HTERT RPE-1 (cell line): ENCODE data around the gene MYH14.

Experiments used
- in situ Hi-C: fragments of 300-500 bp; cut with MboI; formaldehyde crosslinking; loops from 4 replicates; pipeline ENCODE4 v1.14.3; 2020; ENCODE audit warnings: low sequenced_read_pairs

The MYH14 gene

DNA sequence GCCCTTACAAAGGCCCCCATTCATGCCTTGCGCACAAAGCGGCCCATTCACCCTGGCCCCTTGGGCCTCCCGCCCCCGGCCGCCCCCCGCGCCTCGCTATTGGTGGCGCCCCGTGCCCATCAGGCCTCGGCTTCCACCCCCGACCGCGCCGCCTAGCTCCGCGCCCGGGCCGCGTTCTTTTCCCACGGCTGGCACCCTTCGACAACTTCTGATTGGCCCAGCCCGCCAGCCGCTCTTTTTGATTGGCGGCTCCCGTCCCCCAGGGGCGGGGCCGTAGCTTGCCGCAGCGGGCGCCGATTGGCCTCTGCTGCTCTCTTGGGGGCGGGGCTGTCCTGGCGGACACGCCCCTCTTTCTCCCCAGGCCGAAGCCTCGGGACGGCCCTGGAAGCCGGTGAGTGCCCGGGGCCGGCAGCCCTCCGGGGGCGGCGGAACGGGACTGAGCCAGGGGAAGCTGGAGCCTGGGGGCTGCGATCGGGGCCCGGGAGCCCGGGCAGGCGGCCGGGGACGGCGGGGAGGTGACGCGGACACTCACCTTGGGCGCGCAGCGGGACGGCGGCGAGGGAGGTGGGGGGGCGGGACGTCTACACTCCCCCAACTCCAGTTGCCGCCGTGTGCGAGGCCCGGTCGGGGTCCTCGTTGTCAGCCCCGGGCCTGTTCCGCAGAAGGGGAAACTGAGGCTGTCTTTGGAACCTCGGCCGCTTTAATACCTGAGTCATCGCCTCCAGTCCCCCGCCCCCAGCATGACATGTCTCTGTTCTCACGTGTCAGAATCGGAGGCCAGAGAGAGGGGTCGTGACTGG, at the start of gene MYH14:
Gene MYH14 (plus strand): TSS at position 342 of the 800 bp plus-strand sequence. CDS start 6,744 bp downstream, outside the sequence.
- in situ Hi-C loops = no loop called here

- in situ Hi-C loops = no loop called here
These were observed 48.9 kb upstream of the MYH14 start for GRCh38 chr19:50154529-50154928.

- in situ Hi-C loops = no loop called here
These were observed 47.8 kb upstream of the MYH14 start for GRCh38 chr19:50155520-50156109.

DNA sequence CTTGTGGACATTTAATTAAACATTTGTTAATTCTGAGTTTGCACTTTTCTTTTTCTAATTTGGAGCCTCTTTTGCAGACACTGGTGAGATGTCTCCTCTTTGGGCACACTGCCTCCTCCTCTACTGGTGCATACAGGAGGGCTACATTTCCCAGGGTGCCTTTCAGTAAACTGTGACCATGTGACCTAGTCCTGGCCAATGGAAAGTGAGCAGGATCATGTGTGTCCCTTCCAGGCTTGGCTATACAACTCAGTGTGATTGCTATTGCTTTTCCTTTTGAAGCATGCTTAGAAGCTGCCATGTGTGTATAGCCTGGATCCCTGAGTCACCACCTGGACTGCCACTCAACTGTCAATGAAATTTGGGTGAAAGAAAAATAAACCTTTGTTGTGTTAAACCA, 44.8 kb upstream of the MYH14 start:
- in situ Hi-C loops = no loop called here

- in situ Hi-C loops = no loop called here
These were observed 44.3 kb upstream of the MYH14 start for GRCh38 chr19:50159078-50159477.

DNA sequence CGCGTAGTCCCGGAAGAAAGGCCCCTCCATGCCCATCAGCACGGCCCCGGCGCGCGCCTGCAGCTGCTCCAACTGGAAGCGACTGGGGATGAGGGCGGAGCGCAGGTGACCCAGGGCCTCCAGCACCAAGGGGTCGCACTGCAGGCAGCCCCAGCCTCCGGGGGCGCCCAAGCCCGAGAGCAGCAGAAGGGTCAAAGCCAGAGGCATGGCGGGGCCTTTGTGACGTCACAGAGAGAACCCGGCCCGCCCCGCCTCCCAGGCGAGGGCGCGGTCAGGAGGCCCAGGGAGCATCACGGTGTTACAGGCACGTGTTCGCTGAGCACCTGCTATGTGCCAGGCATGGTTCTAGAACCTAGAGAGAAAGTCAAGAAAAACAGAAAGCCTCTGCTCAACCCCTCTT, 40.4 kb upstream of the MYH14 start, which contains the start of gene IZUMO2:
Gene IZUMO2 (minus strand): TSS at position 294 of the 400 bp plus-strand sequence. CDS start 87 bp downstream, at position 207.
- in situ Hi-C loops = no loop called here

GRCh38 chr19:50167314-50167721, 36.1 kb upstream of the MYH14 start:
- in situ Hi-C loops = no loop called here

DNA sequence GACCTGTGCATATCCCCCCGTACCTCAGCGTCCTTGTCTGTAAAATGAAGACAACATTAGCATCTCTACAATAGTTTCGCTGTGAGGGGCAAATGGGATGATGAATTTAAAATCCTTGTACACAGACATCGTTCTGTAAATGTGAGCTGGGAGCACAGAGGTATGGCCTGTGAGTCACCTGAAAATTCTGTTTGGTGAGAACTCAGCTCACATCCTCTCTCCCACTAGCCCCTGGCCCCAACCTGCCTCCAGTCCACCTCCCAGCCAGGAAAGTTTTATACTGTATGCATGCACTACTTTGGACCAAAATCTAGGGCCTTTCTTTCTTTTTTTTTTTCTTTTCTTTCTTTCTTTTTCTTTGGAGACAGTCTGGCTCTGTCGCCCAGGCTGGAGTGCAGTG, 31.7 kb upstream of the MYH14 start:
- in situ Hi-C loops = no loop called here

GRCh38 chr19:50172726-50173125, 30.7 kb upstream of the MYH14 start:
- in situ Hi-C loops = no loop called here

DNA sequence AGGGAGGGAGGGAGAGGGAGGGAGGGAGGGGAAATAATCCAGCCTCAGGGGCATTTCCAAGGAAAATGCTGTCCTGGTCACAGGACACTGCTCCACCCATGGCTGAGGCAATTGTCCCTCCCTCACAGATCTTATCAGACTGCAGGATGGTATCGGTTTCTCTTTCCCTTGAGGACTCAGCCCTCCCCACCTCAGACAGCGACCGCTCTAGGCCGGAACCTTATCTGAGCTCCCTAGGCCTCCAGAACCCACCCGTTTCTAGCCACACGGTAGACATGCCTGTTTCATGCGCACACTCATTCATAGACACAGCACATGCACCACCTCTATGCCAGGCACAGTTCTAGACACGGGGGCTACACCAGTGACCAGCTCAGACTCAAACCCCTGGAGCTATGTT, 30.3 kb upstream of the MYH14 start:
- in situ Hi-C loops = no loop called here

- in situ Hi-C loops = no loop called here
These were observed 29.2 kb upstream of the MYH14 start for GRCh38 chr19:50174100-50174793.

DNA sequence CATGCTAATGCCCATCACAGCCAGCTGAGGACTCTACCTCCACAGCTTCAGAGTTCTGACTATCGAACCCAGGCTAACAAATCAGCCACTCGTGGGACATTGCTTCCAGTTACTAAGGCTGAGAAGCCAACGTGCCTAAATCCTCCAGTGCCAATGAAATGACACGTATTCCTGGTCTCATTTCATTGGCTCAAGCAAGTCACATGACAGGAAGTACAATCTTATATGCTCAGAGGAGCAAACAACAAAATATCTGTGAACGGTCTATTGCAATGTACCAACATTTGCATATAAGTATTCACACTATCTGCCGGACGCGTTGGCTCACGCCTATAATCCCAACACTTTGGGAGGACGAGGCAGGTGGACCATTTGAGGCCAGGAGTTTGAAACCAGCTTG, 27.5 kb upstream of the MYH14 start:
- in situ Hi-C loops = no loop called here

DNA sequence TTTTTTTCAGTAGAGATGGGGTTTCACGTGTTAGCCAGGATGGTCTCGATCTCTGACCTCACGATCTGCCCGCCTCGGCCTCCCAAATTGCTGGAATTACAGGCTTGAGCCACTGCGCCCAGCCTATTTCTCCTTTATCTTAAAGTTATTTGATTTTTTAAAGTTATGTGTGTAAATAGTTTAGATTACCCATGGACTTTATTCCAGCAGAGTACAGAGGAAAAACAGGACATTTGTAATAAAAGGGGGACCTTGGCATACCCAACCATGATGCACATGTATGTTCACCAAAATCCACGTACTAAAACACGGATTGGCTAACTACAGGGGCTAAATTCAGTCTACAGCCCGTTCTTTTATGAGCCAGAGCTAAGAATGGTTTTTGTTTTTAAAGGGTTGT, 26.6 kb upstream of the MYH14 start:
- in situ Hi-C loops = no loop called here

DNA sequence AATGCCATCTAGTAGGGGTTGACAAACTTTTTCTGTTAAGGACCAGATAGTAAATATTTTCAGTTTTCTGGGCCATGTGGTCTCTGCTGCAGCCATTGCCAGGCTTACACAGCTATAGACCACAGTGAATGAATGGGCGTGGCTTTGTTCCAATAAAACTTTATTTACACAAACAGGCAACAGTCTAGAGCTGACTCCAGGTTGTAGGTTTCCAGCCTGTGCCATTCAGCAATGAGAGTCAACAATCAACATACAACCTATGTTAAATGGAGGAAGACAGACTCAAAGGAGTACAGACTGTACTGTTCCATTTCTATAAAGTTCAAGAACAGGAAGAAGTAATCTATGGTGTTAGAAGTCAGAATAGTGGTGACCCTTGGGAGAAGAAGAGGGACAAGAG, 25.1 kb upstream of the MYH14 start:
- in situ Hi-C loops = no loop called here

DNA sequence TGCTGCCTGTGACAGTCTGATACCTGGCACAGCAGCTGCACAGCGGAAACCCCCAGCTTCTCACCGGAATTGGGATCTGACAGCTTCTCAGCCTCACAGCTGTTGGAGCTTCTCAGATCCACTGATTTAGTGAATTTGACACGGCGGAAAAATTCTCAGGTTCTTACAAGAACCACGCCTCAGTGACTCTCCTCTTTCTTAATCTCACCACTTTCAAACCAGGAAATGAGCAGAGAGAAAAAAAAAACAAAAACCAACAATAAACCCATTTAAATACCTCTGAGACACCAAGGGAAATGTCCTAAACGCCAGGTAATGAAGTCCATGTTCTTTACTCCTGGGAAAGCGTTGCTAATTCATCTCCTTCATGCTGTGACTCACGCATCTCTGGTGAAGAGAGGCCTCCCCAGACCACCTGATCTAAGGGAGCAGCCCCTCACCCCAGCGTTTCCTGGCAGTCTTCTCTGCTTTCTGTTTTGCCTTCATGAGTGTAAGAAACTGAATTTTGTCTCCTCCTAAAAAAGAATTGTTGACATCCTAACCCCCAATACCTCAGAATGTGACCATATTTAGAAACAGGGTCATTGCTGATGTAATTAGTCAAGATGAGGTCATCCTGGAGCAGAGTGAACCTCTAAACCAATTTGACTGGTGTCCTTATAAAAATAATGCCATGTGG, 24.4 kb upstream of the MYH14 start:
- in situ Hi-C loops = no loop called here

GRCh38 chr19:50181121-50181520, 22.3 kb upstream of the MYH14 start:
- in situ Hi-C loops = no loop called here

DNA sequence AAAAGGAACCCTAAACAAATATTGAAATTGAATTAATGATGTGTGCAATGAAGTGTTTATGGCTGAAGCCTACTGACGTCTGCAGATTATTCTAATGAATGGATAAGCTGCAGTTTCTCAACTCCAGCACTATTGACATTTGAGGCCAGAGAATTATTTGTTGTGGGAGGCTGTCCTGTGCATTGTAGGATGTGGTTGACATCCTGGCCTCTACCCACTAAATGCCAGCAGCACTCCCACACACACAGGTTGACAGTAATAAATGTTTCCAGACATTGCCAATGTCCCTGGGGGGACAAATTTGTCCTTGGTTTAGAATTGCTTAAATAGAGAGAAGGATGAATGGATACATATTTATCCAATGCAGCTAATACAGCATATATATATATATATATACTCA, 19.2 kb upstream of the MYH14 start:
- in situ Hi-C loops = no loop called here

DNA sequence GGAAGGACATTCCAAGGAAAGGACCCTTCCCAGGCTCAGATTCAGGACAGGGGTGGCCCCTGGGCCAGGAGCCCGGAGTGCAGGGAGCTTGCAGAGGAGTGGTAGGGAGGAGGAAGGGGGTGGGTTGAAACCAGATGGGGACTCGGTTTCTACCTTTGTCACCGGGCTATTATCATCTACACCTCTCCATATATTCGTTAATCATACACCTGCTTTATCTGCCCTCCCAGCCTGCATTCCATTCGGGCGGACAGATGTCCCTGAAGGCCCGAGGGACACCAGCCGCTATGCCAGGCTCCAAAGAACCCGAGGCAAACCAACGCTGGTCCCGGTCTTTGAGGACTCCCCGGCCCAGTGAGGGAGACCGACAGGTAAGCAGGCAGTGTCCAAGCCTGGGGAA, 15.5 kb upstream of the MYH14 start:
- in situ Hi-C loops = no loop called here

DNA sequence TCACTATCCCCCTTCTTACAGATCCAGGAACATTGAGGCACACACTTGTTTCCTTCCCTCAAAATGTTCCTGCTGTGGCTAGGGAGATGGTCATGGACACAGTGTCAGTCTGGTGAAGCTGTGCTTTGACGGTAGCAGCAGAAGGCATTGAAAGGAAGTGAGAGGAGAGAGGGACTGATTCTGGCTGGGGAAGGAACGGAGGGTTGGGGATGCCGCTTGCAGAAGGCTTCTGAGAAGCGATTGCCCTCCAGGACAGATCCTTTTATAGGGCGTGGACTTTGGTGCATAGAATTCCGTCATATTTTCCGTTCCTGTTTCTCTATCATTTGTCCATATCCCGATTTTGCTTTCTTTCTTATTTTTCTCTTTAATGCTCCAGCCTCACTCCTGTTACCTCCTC, 14.1 kb upstream of the MYH14 start:
- in situ Hi-C loops = no loop called here

- in situ Hi-C loops = no loop called here
These were observed 13.0 kb upstream of the MYH14 start for GRCh38 chr19:50190439-50190891.

- in situ Hi-C loops = no loop called here
These were observed 12.2 kb upstream of the MYH14 start for GRCh38 chr19:50191216-50191615.
